ENCODE results near the gene PRB2.

The PRB2 gene

GRCh38 chr12:11347810-11348209 is 47.6 kb downstream of the PRB2 start:
- TF ChIP-seq CTCF (IDR thresholded peaks at IDR 0.05; ENCODE audit: low read depth, low read length), result no peak
- Histone ChIP-seq H3K4me3 (ENCODE audit: low read depth, low read length) (no peak overlapping the region), H3K9me3 (ENCODE audit: severe bottlenecking) (no peaks in the 10 kb centered on the region), H3K27ac (no peak overlapping the region), H3K36me3 (no peaks in the 10 kb centered on the region), H3K27me3 (ENCODE audit: insufficient read depth, low read depth, severe bottlenecking) (peaks cover 45% of the 10 kb centered on the region)
- no peak for DNase-seq

GRCh38 chr12:11344500-11344899 is 50.9 kb downstream of the PRB2 start:
- H3K36me3 ChIP-seq, result no peaks in the 10 kb centered on the region
- no peak overlapping the region for H3K4me3 ChIP-seq (ENCODE audit: low read depth, low read length)
- peaks cover 55% of the 10 kb centered on the region for H3K27me3 ChIP-seq (ENCODE audit: insufficient read depth, low read depth, severe bottlenecking)
- no peak overlapping the region for H3K27ac ChIP-seq
- no peak for TF ChIP-seq CTCF (IDR thresholded peaks at IDR 0.05; ENCODE audit: low read depth, low read length)
- DNase-seq, result no peak
- no peaks in the 10 kb centered on the region for H3K9me3 ChIP-seq (ENCODE audit: severe bottlenecking)
